IMR-90 (cell line): ENCODE measurements around the gene ZNF765.
A peak's percentile ranks its signal among the peaks of the same experiment; 100 is the strongest.

Experiments
- BHLHE40 ChIP-seq: fragments of 150-350 bp; IDR thresholded peaks from 2 replicates; pipeline ENCODE4 v1.6.1; 2016; ENCODE audit warnings: mild to moderate bottlenecking, low read depth, low read length
- CEBPB ChIP-seq: IDR thresholded peaks from 2 replicates; pipeline ENCODE4 v1.6.1; 2012; ENCODE audit warnings: low read depth, low read length, improper control_type of control experiment
- CHD1 ChIP-seq: IDR thresholded peaks from 2 replicates; pipeline ENCODE4 v1.6.1; 2012; ENCODE audit warnings: low read depth, low read length, improper control_type of control experiment
- FOS ChIP-seq: fragments of 150-350 bp; IDR thresholded peaks from 2 replicates; pipeline ENCODE4 v1.6.1; 2016; ENCODE audit warnings: low read depth, low read length
- POLR2A ChIP-seq: IDR thresholded peaks from 2 replicates; pipeline ENCODE4 v1.6.1; 2012; ENCODE audit warnings: mild to moderate bottlenecking, low read depth, low read length
- RAD21 ChIP-seq: IDR thresholded peaks from 2 replicates; pipeline ENCODE4 v1.6.1; 2012; ENCODE audit warnings: low read length, improper control_type of control experiment
- RFX5 ChIP-seq: IDR thresholded peaks from 2 replicates; pipeline ENCODE4 v1.8.0; 2012; ENCODE audit warnings: low read depth, mild to moderate bottlenecking, low read length, moderate library complexity
- TF ChIP-seq, protein P1 (sequence below): conservative IDR thresholded peaks from 2 replicates; pipeline ENCODE4 v1.5.1; 2012; ENCODE audit warnings: mild to moderate bottlenecking, low read depth, low read length, improper control_type of control experiment

DNA sequence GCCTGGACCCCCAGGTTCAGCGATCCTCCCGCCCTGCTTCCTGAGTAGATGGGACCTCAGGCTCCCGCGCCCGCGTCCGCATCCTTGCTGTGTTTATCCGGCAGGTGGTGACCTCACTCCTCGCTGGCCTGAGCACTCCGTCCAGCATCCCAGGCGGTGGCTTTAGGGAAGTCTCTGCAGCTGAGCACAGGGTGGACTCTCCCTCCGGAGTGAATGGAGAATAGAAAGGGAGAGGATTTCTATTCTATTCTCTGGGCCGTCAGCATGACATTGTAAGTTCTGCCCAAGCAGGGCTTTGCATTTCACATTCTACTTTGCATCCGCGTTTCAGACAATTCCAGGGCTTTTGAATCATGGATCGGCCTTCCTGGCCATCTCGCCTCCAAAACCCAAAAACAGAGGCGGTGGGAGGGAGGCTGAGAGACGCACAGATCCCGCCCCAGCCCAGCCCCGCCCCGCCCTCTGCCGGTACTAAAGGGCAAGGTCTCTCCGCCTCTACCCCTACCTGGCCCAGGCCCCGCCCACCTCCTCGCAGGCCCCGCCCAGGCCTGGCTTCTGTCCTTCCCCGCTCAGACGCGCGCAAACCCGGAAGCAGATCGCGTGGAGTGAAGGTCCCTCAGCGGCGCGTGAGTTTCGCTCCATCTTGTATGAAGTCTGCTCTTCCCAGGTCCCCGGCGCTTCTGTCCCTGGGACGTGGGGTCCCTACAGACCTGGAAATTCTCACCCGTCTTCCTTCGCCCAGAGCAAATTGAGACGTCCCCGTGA is 29.6 kb upstream of the ZNF765 start, which contains the start of gene ZNF525:
- TF ChIP-seq BHLHE40: no peak
- TF ChIP-seq, protein P1, sequence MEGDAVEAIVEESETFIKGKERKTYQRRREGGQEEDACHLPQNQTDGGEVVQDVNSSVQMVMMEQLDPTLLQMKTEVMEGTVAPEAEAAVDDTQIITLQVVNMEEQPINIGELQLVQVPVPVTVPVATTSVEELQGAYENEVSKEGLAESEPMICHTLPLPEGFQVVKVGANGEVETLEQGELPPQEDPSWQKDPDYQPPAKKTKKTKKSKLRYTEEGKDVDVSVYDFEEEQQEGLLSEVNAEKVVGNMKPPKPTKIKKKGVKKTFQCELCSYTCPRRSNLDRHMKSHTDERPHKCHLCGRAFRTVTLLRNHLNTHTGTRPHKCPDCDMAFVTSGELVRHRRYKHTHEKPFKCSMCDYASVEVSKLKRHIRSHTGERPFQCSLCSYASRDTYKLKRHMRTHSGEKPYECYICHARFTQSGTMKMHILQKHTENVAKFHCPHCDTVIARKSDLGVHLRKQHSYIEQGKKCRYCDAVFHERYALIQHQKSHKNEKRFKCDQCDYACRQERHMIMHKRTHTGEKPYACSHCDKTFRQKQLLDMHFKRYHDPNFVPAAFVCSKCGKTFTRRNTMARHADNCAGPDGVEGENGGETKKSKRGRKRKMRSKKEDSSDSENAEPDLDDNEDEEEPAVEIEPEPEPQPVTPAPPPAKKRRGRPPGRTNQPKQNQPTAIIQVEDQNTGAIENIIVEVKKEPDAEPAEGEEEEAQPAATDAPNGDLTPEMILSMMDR: 0 out of 2 replicates have a peak, but pooled peaks have one; percentile 17
- no peak for TF ChIP-seq CHD1
- TF ChIP-seq POLR2A: peak; percentile 49
- TF ChIP-seq FOS: no peak
- TF ChIP-seq CEBPB: no peak
- peak; percentile 23 for TF ChIP-seq RAD21
- TF ChIP-seq RFX5: no peak
